K562 (cell line): ENCODE measurements around the gene AIFM3. TPM values are rescaled to one million over a fixed set of nuclear protein-coding genes. Genes with fewer than 3 reads are reported as not detected.

Experiments
- CCAR2 ChIP-seq: fragments of 200-400 bp; formaldehyde crosslinking; IDR thresholded peaks from 2 replicates; pipeline ENCODE4 v1.6.1; 2017; ENCODE audit warnings: mild to moderate bottlenecking, low read depth, low read length
- CREBBP ChIP-seq: IDR thresholded peaks from one replicate; pipeline ENCODE4 v1.6.1; 2012; ENCODE audit warnings: low read depth, mild to moderate bottlenecking, control low read depth, inconsistent platforms, low read length
- CTBP1 ChIP-seq: fragments of 450-650 bp; IDR thresholded peaks from 2 replicates; pipeline ENCODE4 v1.6.1; 2016; ENCODE audit warnings: borderline replicate concordance
- FOS ChIP-seq: IDR thresholded peaks from 3 replicates; pipeline ENCODE4 v1.6.1; 2011; ENCODE audit not compliant: insufficient read length; ENCODE audit errors: extremely low read depth
- GABPB2 ChIP-seq: fragments of 250-450 bp; sonication (Bioruptor Pico); conservative IDR thresholded peaks from 2 replicates; pipeline ENCODE4 v1.5.1; 2021; ENCODE audit warnings: mild to moderate bottlenecking
- GTF2A2 ChIP-seq: IDR thresholded peaks from 2 replicates; pipeline ENCODE4 v1.6.1; 2016; ENCODE audit warnings: mild to moderate bottlenecking, missing genetic modification characterization, missing compliant biosample characterization
- HLTF ChIP-seq: fragments of 450-650 bp; IDR thresholded peaks from 2 replicates; pipeline ENCODE4 v1.6.1; 2016
- IFI16 ChIP-seq: fragments of 250-450 bp; sonication (Bioruptor Pico); IDR thresholded peaks from 2 replicates; pipeline ENCODE4 v2.1.2; 2022; ENCODE audit warnings: mild to moderate bottlenecking, inconsistent platforms
- KAT8 ChIP-seq: fragments of 450-650 bp; IDR thresholded peaks from 2 replicates; pipeline ENCODE4 v1.6.1; 2016; ENCODE audit warnings: low read depth, mild to moderate bottlenecking
- MCM7 ChIP-seq, 2 experiments: fragments of 450-650 bp; IDR thresholded peaks; 2 replicates each; pipeline ENCODE4 v1.6.1; 2016 to 2018
- MTA1 ChIP-seq: fragments of 450-650 bp; IDR thresholded peaks from 2 replicates; pipeline ENCODE4 v1.6.1; 2017; ENCODE audit warnings: borderline replicate concordance
- NR2F6 ChIP-seq: fragments of 450-650 bp; formaldehyde crosslinking; IDR thresholded peaks from 2 replicates; pipeline ENCODE4 v1.4.0; 2020; ENCODE audit warnings: mild to moderate bottlenecking
- RAD21 ChIP-seq, 2 experiments: fragments of 250-450 bp in 1 of 2; fragments of 450-650 bp in 1 of 2; sonication (Bioruptor Pico) in 1 of 2; formaldehyde crosslinking in 1 of 2; IDR thresholded peaks in 1 of 2; conservative IDR thresholded peaks in 1 of 2; 2 replicates each; pipeline versions ENCODE4 v1.4.0 to v1.8.0; 2020 to 2022; ENCODE audit warnings: mild to moderate bottlenecking in 2 of 2, moderate library complexity in 1 of 2
- SMARCA4 ChIP-seq: fragments of 450-650 bp; IDR thresholded peaks from 2 replicates; pipeline ENCODE4 v1.6.1; 2016
- SUPT5H ChIP-seq: fragments of 450-650 bp; IDR thresholded peaks from 2 replicates; pipeline ENCODE4 v1.6.1; 2016
- XRCC5 ChIP-seq: fragments of 200-400 bp; formaldehyde crosslinking; IDR thresholded peaks from 2 replicates; pipeline ENCODE4 v1.6.1; 2017; ENCODE audit warnings: low read depth, mild to moderate bottlenecking, low read length
- ZFP1 ChIP-seq: fragments of 450-650 bp; formaldehyde crosslinking; IDR thresholded peaks from 2 replicates; pipeline ENCODE4 v1.4.0; 2020; ENCODE audit warnings: mild to moderate bottlenecking, mixed read lengths
- ZFPM2 ChIP-seq: fragments of 250-450 bp; sonication (Bioruptor Pico); IDR thresholded peaks from 2 replicates; pipeline ENCODE4 v1.5.1; 2022; ENCODE audit warnings: mild to moderate bottlenecking
- ZNF133 ChIP-seq: fragments of 250-450 bp; sonication (Bioruptor Pico); IDR thresholded peaks from 2 replicates; pipeline ENCODE4 v1.4.0; 2020; ENCODE audit warnings: mild to moderate bottlenecking
- ZNF764 ChIP-seq: fragments of 250-450 bp; sonication (Bioruptor Pico); IDR thresholded peaks from 2 replicates; pipeline ENCODE4 v1.4.0; 2020; ENCODE audit warnings: low read depth, mild to moderate bottlenecking, moderate library complexity
- ZNF778 ChIP-seq: fragments of 450-650 bp; formaldehyde crosslinking; IDR thresholded peaks from 2 replicates; pipeline ENCODE4 v1.4.0; 2020; ENCODE audit warnings: mild to moderate bottlenecking, moderate library complexity
- polyA plus RNA-seq, 8 experiments: library from polyadenylated mRNA; depleted of rRNA in 4 of 8; stranded (reverse) in 5 of 8; unstranded in 3 of 8; fragments of >200 nt; fragmentation: Nextera tagmentation in 2 of 8; fragmentation: Illumina TruSeq in 1 of 8; extraction: Ambion mirVana in 2 of 8; extraction: Trizol in 1 of 8; gene quantifications; 2 replicates each; pipeline versions ENCODE4 v1.2.1 to v1.2.3, GENCODE V29; 2011 to 2014; ENCODE audit warnings: inconsistent platforms in 1 of 8, missing spikeins in 1 of 8
- total RNA-seq, 7 experiments: library from RNA; depleted of rRNA in 6 of 7; stranded (reverse); fragments of >200 nt in 6 of 7; fragmentation: Illumina TruSeq in 2 of 7; extraction: Trizol in 2 of 7; gene quantifications; 2 replicates each; pipeline versions ENCODE4 v1.2.1 to v1.2.3, GENCODE V29; 2011 to 2021; ENCODE audit warnings: low replicate concordance in 1 of 7
- TF ChIP-seq, protein P1 (sequence below): fragments of 250-450 bp; sonication (Bioruptor Pico); IDR thresholded peaks from 2 replicates; pipeline ENCODE4 v1.8.0; 2022; ENCODE audit warnings: inconsistent platforms
- TF ChIP-seq, protein P2 (sequence below): fragments of 450-650 bp; conservative IDR thresholded peaks from 2 replicates; pipeline ENCODE4 v1.6.1; 2016; ENCODE audit warnings: missing genetic modification characterization, low read depth, mild to moderate bottlenecking, control low read depth, missing compliant biosample characterization
- TF ChIP-seq, protein P3 (sequence below): sonication (generic); formaldehyde crosslinking; IDR thresholded peaks from 2 replicates; pipeline ENCODE4 v1.5.0; 2020; ENCODE audit warnings: missing genetic modification reagents
- TF ChIP-seq, protein P4 (sequence below): fragments of 250-450 bp; sonication (Bioruptor Pico); IDR thresholded peaks from 2 replicates; pipeline ENCODE4 v1.9.0; 2021; ENCODE audit warnings: mild to moderate bottlenecking, inconsistent platforms

AIFM3 gene
- total and polyA plus RNA-seq, 9 of the 15 experiments (the other 6 are each of a cell fraction or from before 2014, with no cell fraction given) = 0.03 to 0.20 (median 0.07) TPM; not detected in 1

DNA sequence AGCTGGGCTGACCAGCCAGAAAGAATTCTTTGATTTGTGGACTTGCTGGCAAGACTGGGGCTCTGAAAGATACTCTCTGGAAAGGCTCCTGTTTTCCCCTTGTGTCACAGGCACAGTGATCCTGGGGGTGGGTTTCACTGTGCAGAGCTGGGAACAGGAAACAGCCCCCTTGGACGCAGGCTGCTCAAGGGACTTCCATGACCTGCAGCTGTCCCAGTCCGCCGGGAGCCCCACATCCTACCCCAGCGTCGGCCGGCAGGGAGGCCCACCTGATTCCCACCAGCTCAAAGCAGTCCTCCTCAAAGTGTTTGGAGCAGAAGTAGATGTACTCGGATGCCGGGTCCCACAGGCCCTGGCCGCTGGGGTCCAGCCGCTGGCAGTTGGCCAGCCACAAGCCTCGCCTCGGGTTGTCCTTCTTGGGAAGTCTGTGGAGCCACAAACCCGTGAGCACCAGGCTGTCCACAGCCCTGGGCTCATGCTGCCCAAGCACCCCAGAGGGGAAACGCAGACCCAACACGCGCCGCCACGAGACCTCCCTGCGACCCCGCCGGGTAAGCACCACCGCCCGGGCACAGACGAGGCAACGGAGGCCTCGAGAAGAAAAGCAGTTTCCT is 34.0 kb downstream of the AIFM3 start (continued):
- TF ChIP-seq, protein P1, sequence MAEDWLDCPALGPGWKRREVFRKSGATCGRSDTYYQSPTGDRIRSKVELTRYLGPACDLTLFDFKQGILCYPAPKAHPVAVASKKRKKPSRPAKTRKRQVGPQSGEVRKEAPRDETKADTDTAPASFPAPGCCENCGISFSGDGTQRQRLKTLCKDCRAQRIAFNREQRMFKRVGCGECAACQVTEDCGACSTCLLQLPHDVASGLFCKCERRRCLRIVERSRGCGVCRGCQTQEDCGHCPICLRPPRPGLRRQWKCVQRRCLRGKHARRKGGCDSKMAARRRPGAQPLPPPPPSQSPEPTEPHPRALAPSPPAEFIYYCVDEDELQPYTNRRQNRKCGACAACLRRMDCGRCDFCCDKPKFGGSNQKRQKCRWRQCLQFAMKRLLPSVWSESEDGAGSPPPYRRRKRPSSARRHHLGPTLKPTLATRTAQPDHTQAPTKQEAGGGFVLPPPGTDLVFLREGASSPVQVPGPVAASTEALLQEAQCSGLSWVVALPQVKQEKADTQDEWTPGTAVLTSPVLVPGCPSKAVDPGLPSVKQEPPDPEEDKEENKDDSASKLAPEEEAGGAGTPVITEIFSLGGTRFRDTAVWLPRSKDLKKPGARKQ (CRISPR knock-in tag) = no peak
- TF ChIP-seq IFI16 (CRISPR knock-in tag) (0 out of 2 replicates have a peak, but pooled peaks have one; percentile 59), XRCC5 (no peak), MTA1 (no peak), GABPB2 (CRISPR knock-in tag) (peak; percentile 79; the same call in 1 of the 2 replicates), MCM7 (IDR thresholded peaks at IDR 0.05) (no peak), ZNF778 (no peak), GTF2A2 (tag) (peak; percentile 23; the same call in 1 of the 2 replicates), KAT8 (no peak), SUPT5H (no peak), ZNF764 (CRISPR knock-in tag) (peak; percentile 78), CREBBP (no peak), CTBP1 (no peak), ZFPM2 (CRISPR knock-in tag) (0 out of 2 replicates have a peak, but pooled peaks have one; percentile 7), RAD21 (CRISPR knock-in tag; conservative IDR thresholded peaks at IDR 0.05 in 1 of 2, IDR thresholded peaks at IDR 0.05 in 1 of 2) (peak; percentile 5 to 34; a peak in 3 of 4 replicates), HLTF (no peak), FOS (no peak), CCAR2 (no peak), ZNF133 (peak; percentile 44), NR2F6 (peak; percentile 87; the same call in 1 of the 2 replicates), SMARCA4 (no peak), ZFP1 (peak; percentile 42; the same call in 1 of the 2 replicates)
- TF ChIP-seq, protein P2, sequence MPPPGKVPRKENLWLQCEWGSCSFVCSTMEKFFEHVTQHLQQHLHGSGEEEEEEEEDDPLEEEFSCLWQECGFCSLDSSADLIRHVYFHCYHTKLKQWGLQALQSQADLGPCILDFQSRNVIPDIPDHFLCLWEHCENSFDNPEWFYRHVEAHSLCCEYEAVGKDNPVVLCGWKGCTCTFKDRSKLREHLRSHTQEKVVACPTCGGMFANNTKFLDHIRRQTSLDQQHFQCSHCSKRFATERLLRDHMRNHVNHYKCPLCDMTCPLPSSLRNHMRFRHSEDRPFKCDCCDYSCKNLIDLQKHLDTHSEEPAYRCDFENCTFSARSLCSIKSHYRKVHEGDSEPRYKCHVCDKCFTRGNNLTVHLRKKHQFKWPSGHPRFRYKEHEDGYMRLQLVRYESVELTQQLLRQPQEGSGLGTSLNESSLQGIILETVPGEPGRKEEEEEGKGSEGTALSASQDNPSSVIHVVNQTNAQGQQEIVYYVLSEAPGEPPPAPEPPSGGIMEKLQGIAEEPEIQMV = no peak
- TF ChIP-seq, protein P3, sequence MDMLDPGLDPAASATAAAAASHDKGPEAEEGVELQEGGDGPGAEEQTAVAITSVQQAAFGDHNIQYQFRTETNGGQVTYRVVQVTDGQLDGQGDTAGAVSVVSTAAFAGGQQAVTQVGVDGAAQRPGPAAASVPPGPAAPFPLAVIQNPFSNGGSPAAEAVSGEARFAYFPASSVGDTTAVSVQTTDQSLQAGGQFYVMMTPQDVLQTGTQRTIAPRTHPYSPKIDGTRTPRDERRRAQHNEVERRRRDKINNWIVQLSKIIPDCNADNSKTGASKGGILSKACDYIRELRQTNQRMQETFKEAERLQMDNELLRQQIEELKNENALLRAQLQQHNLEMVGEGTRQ (CRISPR knock-in tag) = no peak
- TF ChIP-seq, protein P4, sequence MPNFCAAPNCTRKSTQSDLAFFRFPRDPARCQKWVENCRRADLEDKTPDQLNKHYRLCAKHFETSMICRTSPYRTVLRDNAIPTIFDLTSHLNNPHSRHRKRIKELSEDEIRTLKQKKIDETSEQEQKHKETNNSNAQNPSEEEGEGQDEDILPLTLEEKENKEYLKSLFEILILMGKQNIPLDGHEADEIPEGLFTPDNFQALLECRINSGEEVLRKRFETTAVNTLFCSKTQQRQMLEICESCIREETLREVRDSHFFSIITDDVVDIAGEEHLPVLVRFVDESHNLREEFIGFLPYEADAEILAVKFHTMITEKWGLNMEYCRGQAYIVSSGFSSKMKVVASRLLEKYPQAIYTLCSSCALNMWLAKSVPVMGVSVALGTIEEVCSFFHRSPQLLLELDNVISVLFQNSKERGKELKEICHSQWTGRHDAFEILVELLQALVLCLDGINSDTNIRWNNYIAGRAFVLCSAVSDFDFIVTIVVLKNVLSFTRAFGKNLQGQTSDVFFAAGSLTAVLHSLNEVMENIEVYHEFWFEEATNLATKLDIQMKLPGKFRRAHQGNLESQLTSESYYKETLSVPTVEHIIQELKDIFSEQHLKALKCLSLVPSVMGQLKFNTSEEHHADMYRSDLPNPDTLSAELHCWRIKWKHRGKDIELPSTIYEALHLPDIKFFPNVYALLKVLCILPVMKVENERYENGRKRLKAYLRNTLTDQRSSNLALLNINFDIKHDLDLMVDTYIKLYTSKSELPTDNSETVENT (CRISPR knock-in tag) = peak; percentile 61; the same call in 1 of the 2 replicates
